Neural progenitor cell (in vitro differentiated cells): ENCODE results near the gene ZNF311. TPM values are rescaled to one million over a fixed set of nuclear protein-coding genes. Genes with fewer than 3 reads are reported as not detected.

Experiments used
- DNase-seq: peaks from one replicate; pipeline ENCODE4 v3.0.0-alpha.2; 2016; ENCODE audit warnings: low spot score
- H2AFZ ChIP-seq: fragments of 200-600 bp; sonication (generic); replicated peaks from 2 replicates; pipeline ENCODE4 v1.6.1; 2016; ENCODE audit warnings: antibody characterized with exemption
- H3F3A ChIP-seq: fragments of 200-600 bp; sonication (generic); 2 replicates; pipeline ENCODE4 v1.6.1; 2016; ENCODE audit warnings: antibody characterized with exemption, low read depth
- H3K27ac ChIP-seq: fragments of 200-600 bp; sonication (generic); 2 replicates; pipeline ENCODE4 v1.5.1; 2016; ENCODE audit warnings: mild to moderate bottlenecking
- H3K27me3 ChIP-seq: fragments of 200-600 bp; sonication (generic); 2 replicates; pipeline ENCODE4 v1.6.1; 2016; ENCODE audit warnings: mild to moderate bottlenecking, moderate library complexity
- H3K36me3 ChIP-seq: fragments of 200-600 bp; sonication (generic); 2 replicates; pipeline ENCODE4 v1.5.1; 2016
- H3K4me1 ChIP-seq: fragments of 200-600 bp; sonication (generic); 2 replicates; pipeline ENCODE4 v1.6.1; 2016; ENCODE audit warnings: mixed run types
- H3K4me2 ChIP-seq: fragments of 200-600 bp; sonication (generic); 2 replicates; pipeline ENCODE4 v1.6.1; 2016
- H3K4me3 ChIP-seq: fragments of 200-600 bp; sonication (generic); 2 replicates; pipeline ENCODE4 v1.5.1; 2016
- H3K79me2 ChIP-seq: fragments of 200-600 bp; sonication (generic); 2 replicates; pipeline ENCODE4 v1.6.1; 2016; ENCODE audit warnings: low read depth
- H3K9ac ChIP-seq: fragments of 200-600 bp; sonication (generic); 2 replicates; pipeline ENCODE4 v1.6.1; 2016
- H3K9me3 ChIP-seq: fragments of 200-600 bp; sonication (generic); 2 replicates; pipeline ENCODE4 v1.5.1; 2016; ENCODE audit warnings: low read depth
- H4K20me1 ChIP-seq: fragments of 200-600 bp; sonication (generic); 2 replicates; pipeline ENCODE4 v1.6.1; 2016; ENCODE audit warnings: low read depth
- H3K27ac Mint-ChIP-seq: 3 replicates; pipeline ENCODE4 v1.8.0; 2021; ENCODE audit warnings: mixed read lengths
- H3K27me3 Mint-ChIP-seq: 2 replicates; pipeline ENCODE4 v1.8.0; 2022; ENCODE audit warnings: low read depth, mild to moderate bottlenecking, inconsistent platforms, moderate library complexity, mixed read lengths; ENCODE audit not compliant: insufficient read depth
- H3K36me3 Mint-ChIP-seq: 3 replicates; pipeline ENCODE4 v1.8.0; 2021; ENCODE audit warnings: mixed read lengths
- H3K4me1 Mint-ChIP-seq: 3 replicates; pipeline ENCODE4 v1.8.0; 2021; ENCODE audit warnings: mixed read lengths
- H3K4me3 Mint-ChIP-seq: 3 replicates; pipeline ENCODE4 v1.8.0; 2021; ENCODE audit warnings: mild to moderate bottlenecking, moderate library complexity, mixed read lengths
- H3K9me3 Mint-ChIP-seq: 3 replicates; pipeline ENCODE4 v1.8.0; 2020; ENCODE audit warnings: mixed read lengths
- CTCF ChIP-seq: fragments of 200-600 bp; sonication (generic); IDR thresholded peaks from 2 replicates; pipeline ENCODE4 v1.5.1; 2017; ENCODE audit warnings: antibody characterized with exemption, mild to moderate bottlenecking
- EZH2phosphoT487 ChIP-seq: fragments of 200-600 bp; sonication (generic); IDR thresholded peaks from 2 replicates; pipeline ENCODE4 v1.6.1; 2017; ENCODE audit warnings: antibody characterized with exemption
- small RNA-seq: library from RNA; depleted of rRNA; stranded (forward); fragments of <200 nt; gene quantifications from one replicate; pipeline ENCODE3, GENCODE V24; 2015
- total RNA-seq: library from RNA; depleted of rRNA; stranded (reverse); fragments of >200 nt; gene quantifications from 2 replicates; pipeline ENCODE4 v1.2.3, GENCODE V29; 2015; ENCODE audit warnings: low replicate concordance

ZNF311 gene
- total RNA-seq, 1 donor from 2014 or later: 1.9 TPM

GRCh38 chr6:28945349-28945748, 59.8 kb downstream of the ZNF311 start:
- peaks cover 21% of the 10 kb centered on the region for H3K9me3 Mint-ChIP-seq
- H3K27ac Mint-ChIP-seq: no peak overlapping the region
- peaks cover 31% of the 10 kb centered on the region for H3F3A ChIP-seq
- no peak for TF ChIP-seq EZH2phosphoT487
- TF ChIP-seq CTCF: no peak
- no peak overlapping the region for H2AFZ ChIP-seq
- peaks cover 22% of the 10 kb centered on the region for H3K4me1 Mint-ChIP-seq
- H3K9ac ChIP-seq: no peak overlapping the region
- H3K27me3 Mint-ChIP-seq: peaks cover 38% of the 10 kb centered on the region
- no peaks in the 10 kb centered on the region for H3K9me3 ChIP-seq
- H3K4me3 ChIP-seq: no peak overlapping the region
- no peaks in the 10 kb centered on the region for H3K36me3 ChIP-seq
- no peak overlapping the region for H3K27ac ChIP-seq
- no peaks in the 10 kb centered on the region for H3K4me1 ChIP-seq
- H3K27me3 ChIP-seq: no peaks in the 10 kb centered on the region
- H3K36me3 Mint-ChIP-seq: peaks cover 4% of the 10 kb centered on the region
- no peak overlapping the region for H3K4me2 ChIP-seq
- no peaks in the 10 kb centered on the region for H4K20me1 ChIP-seq
- DNase-seq: no peak
- H3K79me2 ChIP-seq: no peaks in the 10 kb centered on the region
- no peak overlapping the region for H3K4me3 Mint-ChIP-seq

Small RNAs within 50 kb of the gene (small RNA-seq; reads per million reads assigned to genes)
- 0.30 reads per million, percentile 25 among the genes with 10 or more reads in this experiment for gene RN7SL471P

Other genes with a start within 250 kb of the ZNF311 start
- 69.0 and 94.5 TPM in 2 replicates for gene TRIM27, start 81.3 kb downstream of the ZNF311 start, total RNA-seq
- not detected in 2 replicates for gene OR2W1, start 39.9 kb upstream of the ZNF311 start, total RNA-seq
- gene OR2B3, start 82.0 kb upstream of the ZNF311 start, total RNA-seq: not detected in 2 replicates
- gene OR2J1, start 94.2 kb upstream of the ZNF311 start, total RNA-seq: not detected in 2 replicates
- gene OR2J3, start 102.7 kb upstream of the ZNF311 start, total RNA-seq: 0.04 TPM in 1 of 2 replicates, not detected in the other
- 0.09 TPM in 1 of 2 replicates, not detected in the other for gene OR2J2, start 165.6 kb upstream of the ZNF311 start, total RNA-seq